ENCODE results near the gene ACTN1.
"Not testable (repeated sequence)": the region's sequence is repeated elsewhere in the genome, so short reads cannot be mapped to it uniquely, and the experiment has no call there.

The ACTN1 gene

DNA sequence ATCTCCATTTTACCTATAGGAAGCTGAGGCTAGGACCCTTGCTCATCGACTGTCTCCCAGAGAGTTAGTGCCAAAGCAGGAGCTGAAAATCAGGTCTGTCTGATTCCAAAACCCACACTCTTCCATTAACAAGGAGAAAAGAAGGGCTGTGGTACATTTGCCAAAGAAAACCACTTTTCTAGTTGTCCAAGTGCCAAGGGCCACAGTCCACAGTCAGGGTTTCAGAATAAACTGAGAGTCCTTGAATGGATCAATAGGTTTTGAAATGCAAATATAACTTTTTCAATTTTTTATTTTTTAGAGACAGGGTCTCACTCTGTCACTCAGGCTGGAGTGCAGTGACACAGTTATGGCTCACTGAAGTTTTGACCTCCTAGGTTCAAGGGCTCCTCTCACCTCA is 130.8 kb downstream of the ACTN1 start:
- no peak for DNase-seq (ENCODE audit: low read depth)
- no peak overlapping the region for H3K4me3 ChIP-seq (replicated peaks; ENCODE audit: low read depth, low read length)
- TF ChIP-seq, protein P1, sequence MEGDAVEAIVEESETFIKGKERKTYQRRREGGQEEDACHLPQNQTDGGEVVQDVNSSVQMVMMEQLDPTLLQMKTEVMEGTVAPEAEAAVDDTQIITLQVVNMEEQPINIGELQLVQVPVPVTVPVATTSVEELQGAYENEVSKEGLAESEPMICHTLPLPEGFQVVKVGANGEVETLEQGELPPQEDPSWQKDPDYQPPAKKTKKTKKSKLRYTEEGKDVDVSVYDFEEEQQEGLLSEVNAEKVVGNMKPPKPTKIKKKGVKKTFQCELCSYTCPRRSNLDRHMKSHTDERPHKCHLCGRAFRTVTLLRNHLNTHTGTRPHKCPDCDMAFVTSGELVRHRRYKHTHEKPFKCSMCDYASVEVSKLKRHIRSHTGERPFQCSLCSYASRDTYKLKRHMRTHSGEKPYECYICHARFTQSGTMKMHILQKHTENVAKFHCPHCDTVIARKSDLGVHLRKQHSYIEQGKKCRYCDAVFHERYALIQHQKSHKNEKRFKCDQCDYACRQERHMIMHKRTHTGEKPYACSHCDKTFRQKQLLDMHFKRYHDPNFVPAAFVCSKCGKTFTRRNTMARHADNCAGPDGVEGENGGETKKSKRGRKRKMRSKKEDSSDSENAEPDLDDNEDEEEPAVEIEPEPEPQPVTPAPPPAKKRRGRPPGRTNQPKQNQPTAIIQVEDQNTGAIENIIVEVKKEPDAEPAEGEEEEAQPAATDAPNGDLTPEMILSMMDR (IDR thresholded peaks at IDR 0.05; ENCODE audit: low read length, missing control alignments): no peak

DNA sequence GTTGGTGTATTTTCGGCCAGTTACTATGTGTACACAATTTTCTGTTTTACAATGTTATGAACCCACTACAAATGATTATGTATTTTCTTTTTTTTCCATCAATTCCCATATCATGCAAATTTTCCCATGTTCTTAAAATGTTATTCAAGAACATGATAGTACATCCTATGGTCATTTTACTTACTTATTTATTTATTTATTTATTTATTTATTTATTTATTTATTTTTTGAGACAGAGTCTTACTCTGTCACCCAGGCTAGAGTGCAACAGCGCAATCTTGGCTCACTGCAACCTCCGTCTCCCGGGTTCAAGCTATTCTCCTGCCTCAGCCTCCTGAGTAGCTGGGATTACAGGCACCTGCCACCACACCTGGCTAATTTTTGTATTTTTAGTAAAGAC is 131.5 kb downstream of the ACTN1 start:
- DNase-seq (ENCODE audit: low read depth); H3K4me3 ChIP-seq (replicated peaks; ENCODE audit: low read depth, low read length): not testable (repeated sequence)

DNA sequence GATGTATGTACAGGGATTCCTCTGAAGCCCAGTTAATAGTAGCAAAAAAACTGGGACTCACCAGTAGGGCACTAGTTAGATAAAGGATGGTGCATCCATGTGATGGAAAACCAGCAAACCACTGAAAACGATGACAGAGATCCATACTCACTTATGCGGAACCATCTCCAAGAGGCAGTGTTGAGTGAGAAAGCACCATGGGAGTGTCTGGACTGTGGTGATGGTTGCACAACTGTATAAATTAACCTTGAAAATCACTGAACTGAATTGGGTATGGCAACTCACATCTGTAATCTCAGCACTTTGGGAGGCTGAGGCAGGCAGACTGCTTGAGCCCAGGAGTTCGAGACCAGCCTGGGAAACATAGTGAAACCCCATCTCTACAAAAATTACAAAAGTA is 132.6 kb downstream of the ACTN1 start:
- no peak overlapping the region for H3K4me3 ChIP-seq (replicated peaks; ENCODE audit: low read depth, low read length)
- TF ChIP-seq, protein P1 (IDR thresholded peaks at IDR 0.05; ENCODE audit: low read length, missing control alignments): no peak
- DNase-seq (ENCODE audit: low read depth): no peak

DNA sequence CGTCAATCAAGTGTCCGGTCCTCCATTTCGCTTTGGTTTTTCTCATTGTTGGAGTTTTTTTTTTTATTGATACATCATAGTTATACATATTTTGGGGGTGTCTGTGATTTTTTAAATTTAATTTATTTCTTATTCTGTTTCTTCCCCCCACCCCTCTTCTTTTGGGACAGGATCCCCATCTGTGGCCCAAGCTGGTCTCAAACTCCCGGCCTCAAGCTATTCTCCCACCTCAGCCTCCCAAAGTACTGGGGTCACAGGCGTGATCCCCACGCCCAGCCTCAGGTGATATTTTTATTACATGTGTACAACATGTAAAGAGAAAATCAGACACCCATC is 134.9 kb downstream of the ACTN1 start:
- H3K4me3 ChIP-seq (replicated peaks; ENCODE audit: low read depth, low read length): no peak overlapping the region
- TF ChIP-seq, protein P1 (IDR thresholded peaks at IDR 0.05; ENCODE audit: low read length, missing control alignments): no peak
- no peak for DNase-seq (ENCODE audit: low read depth)

DNA sequence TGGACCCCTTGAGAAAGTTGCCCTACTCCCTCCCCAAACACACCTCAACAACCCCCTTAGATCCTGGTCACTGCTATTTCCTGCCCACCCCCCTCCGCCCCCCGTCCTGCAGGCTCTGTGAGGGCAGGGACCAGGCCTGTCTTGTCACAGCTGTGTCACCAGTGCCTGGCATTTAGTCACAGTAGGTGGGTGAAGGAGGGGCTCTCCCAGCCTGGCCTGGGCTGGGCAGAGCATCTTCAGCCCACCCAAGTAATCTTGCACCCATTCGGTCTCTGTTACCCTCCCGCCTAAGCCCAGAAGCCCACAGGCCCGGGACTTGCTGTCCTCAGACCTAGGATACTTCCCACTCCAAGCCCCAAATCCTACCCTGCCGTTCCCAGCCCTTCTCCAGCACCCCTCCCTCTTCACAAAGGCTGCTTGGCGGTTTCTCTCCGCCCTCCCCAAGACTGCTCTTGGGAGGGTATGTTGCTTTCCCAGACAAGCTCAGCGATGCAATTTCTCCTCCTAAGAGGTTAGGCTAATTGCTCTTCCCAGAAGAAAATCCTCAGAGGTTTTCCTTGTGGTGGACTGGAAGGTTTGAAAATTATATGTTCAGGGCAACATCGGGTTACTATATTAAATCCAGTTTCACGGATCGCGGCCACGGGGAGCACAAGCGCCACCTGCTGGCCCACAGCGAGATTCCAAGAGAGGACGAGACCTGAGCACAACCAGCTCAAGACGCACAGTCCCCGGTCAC is 135.5 kb downstream of the ACTN1 start:
- H3K4me3 ChIP-seq (replicated peaks; ENCODE audit: low read depth, low read length): peak overlapping the region; percentile 19
- DNase-seq (ENCODE audit: low read depth): peak; percentile 80
- TF ChIP-seq, protein P1 (IDR thresholded peaks at IDR 0.05; ENCODE audit: low read length, missing control alignments): peak; percentile 95

DNA sequence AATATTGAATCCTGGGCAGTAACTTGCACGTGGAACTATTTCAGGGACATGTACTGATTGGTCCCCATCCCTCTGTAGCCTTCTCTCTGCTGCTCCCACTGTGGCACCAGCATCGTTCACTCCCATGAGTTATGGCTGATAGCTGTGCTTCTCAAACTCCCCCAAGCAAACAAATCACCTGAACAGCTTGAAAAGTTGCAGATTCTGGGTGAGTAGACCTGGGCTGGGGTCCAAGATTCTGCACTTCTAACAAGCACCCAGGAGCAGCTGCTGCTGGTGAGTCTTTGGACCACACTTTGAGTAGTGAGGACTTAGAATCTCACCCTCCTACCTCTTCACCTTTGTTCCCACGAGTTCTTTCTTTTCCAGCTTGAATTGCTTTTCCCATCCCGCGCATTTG is 136.8 kb downstream of the ACTN1 start:
- TF ChIP-seq, protein P1 (IDR thresholded peaks at IDR 0.05; ENCODE audit: low read length, missing control alignments): no peak
- no peak for DNase-seq (ENCODE audit: low read depth)
- H3K4me3 ChIP-seq (replicated peaks; ENCODE audit: low read depth, low read length): no peak overlapping the region

DNA sequence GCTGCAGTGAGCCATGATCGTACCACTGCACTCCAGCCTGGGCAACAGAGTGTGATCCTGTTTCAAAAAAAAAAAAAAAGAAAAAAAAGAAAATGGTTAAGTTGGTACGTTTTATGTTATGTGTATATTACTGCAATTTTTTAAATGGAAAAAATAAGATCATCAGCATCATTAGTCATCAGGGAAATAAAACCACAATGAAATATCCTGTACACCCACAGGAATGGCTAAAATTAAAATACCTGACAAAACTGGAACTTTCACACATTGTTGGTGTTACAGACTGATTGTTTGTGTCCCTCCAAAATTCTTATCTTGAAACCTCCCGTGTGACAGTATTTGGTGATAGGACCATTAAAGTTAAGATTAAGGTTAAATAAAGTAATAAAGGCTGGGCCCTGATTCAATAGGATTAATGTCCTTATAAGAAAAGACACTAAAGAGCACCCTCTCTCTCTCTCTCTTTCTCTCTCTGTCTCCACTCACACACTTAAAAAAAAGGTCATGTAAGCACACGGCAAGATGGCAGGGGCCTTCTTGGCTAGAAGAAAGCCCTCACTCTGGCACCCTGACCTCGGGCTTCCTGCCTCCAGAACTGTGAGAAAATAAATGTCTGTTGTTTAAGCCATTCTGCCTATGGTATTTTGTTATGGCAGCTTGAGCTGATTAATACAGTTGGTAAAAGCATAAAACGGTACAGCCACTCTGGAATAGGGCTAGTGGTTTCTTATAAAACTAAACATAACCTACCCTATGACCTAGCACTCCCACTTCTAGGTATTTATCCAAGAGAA is 137.9 kb downstream of the ACTN1 start:
- no peak overlapping the region for H3K4me3 ChIP-seq (replicated peaks; ENCODE audit: low read depth, low read length)
- TF ChIP-seq, protein P1 (IDR thresholded peaks at IDR 0.05; ENCODE audit: low read length, missing control alignments): no peak
- peak; percentile 35 for DNase-seq (ENCODE audit: low read depth)

Data from fibroblast of pulmonary artery (primary cell).